HG03460 (cell line): ENCODE results near the gene SIGLEC11.
"Not testable (repeated sequence)": the region's sequence is repeated elsewhere in the genome, so short reads cannot be mapped to it uniquely, and the experiment has no call there.

Experiments used
- ATAC-seq: cut with Tn5 transposase; IDR thresholded peaks from one replicate; pipeline ENCODE4 v1.9.1; 2021; ENCODE audit not compliant: unreplicated experiment

The SIGLEC11 gene

DNA sequence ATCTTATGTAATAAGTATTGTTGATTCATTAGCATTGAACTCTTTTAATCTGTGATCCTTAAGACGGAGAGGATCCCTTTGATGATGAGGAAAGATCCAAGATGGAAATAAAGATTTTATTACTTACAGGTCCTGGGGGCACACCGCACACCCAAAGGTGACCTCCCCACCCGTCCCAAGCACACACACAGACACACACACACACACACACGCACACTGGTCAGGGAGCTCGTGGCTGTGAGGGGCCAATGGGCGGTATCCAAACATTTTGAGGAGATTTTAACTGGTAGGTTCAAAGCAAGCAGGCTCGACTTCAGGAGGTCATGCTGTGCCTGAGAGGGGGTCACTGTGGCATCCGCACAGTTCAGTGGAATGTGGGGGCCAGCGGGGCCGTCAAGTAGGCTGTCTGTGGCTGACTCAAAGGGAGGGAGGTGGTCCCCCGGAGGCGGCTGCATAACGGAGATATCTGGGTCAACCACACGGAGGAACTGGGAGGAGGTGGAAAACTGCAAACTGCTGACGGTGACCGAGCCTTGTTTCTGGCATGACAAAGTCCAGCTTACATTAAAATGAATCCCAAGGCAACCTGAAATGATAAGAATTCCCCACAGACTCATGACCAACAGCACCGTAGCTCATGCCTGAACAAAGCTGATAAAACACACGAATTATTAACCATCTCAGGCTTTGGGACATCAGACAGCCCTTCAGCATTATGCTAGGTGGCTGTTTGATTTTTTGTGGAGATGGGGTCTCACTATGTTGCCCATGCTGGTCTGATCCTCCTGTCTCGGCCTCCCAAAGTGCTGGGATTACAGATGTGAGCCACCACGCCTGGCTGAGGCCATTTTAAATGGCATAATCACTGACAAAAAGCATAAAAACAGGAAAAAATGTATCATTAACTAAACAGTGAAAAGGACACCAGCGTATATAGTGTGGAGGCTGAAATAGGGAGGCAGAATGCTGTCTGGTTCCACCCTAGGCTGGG lies 20.9 kb upstream of the SIGLEC11 start:
- no peak for ATAC-seq

GRCh38 chr19:49978324-49978723 lies 17.4 kb upstream of the SIGLEC11 start:
- ATAC-seq: no peak

GRCh38 chr19:49977881-49978280 lies 16.9 kb upstream of the SIGLEC11 start:
- no peak for ATAC-seq

DNA sequence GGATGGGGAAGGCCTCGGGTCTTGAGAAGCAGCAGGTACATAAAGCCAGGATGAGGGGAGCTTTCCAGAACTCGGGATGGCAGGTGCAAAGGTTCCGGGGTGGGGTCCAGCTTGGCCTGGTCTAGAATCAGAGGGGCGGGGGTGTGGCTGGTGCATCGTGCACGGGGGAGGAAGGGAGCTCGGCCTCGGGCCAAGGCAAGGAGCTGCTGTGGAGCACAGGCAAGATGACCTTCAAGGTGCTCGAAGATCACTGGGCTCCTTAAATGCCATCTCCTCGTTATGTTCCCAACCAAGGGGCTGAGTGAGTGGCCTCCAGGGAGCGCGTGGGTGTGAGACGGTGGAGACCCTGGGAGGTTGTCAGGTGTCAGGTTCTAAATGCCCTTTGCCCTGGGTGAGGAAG lies 16.1 kb upstream of the SIGLEC11 start:
- ATAC-seq: no peak

GRCh38 chr19:49976496-49976895 lies 15.5 kb upstream of the SIGLEC11 start:
- no peak for ATAC-seq

- no peak for ATAC-seq
These were observed 14.1 kb upstream of the SIGLEC11 start for GRCh38 chr19:49975051-49975450.

DNA sequence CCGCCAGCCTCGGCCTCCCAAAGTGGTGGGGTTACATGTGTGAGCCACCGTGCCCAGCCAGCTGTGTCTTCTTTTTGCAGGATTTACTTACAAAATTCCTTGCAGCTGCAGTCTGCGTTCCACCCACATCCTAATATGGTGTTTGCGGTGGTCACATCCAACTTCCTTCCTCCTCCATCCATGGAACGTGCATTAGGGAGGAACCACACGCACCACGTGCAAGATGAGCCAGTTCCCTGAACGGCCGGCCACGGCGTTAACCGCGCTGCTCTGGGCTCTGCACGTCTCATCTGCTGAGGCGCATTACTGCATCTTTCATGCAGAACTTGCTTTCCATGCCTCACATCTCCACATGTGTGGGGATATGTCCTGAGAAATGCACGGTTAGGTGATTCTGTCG lies 13.0 kb upstream of the SIGLEC11 start:
- ATAC-seq: no peak

DNA sequence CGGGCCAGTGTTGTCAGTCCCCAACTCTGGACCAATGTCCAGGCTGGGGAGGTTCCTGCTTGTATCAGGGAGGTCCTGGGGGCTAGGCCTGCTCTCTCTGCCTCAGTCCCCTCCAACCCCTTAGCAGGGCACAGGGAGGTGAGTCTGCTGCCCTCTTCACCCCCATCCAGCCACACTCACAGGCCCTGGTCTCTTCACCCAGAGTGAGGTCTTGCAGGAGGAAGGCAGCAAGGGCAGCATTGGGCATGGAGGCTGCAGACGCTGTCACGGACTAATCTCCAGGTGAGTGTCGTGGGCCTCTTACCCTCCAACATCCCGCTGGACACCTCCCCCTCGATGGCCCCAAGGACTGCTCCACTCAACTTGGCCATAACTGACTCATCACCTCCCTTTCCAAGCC lies 11.9 kb upstream of the SIGLEC11 start:
- no peak for ATAC-seq

DNA sequence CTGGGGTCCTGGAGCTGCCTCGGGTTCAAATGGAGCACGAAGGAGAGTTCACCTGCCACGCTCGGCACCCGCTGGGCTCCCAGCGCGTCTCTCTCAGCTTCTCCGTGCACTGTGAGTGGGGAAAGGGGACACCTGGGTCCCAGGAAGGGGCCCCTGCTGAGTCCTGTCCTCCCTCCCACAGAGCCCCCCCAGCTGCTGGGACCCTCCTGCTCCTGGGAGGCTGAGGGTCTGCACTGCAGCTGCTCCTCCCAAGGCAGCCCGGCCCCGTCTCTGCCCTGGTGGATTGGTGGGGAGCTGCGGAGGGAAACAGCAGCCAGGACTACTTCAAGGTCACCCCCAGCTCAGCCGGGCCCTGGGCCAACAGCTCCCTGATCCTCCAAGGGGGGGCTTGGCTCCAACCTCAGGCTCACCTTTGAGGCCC lies 11.0 kb upstream of the SIGLEC11 start:
- no peak for ATAC-seq

GRCh38 chr19:49969355-49969754 lies 8.4 kb upstream of the SIGLEC11 start:
- ATAC-seq: not testable (repeated sequence)

DNA sequence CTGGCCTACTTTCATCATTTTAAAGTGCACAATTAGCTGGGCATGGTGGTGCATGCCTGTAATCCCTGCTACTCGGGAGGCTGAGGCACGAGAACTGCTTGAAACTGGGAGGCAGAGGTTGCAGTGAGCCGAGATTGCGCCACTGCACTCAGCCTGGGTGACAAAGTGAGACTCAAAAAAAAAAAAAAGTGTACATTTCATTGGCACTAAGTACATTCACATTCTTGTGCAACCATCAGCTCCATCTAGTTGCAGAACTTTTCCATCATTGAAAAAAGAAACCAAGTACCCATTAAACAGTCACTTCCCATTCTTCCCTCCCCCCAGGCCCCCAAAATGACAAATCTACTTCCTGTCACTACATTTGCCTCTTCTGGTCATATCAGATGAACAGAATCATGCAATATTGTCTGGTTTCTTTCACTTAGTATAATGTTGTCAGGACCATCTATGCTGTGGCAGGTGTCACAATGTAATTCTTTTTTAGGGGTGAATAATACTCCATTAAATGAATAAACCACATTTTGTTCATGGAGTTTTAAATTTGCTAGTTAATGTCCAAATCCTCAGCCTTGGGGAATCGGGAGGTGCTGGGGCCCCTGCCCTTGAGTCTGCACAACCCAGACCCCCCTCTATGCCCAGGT lies 7.4 kb upstream of the SIGLEC11 start:
- no peak for ATAC-seq

GRCh38 chr19:49959892-49960291 lies 1.1 kb downstream of the SIGLEC11 start:
- ATAC-seq: not testable (repeated sequence)

DNA sequence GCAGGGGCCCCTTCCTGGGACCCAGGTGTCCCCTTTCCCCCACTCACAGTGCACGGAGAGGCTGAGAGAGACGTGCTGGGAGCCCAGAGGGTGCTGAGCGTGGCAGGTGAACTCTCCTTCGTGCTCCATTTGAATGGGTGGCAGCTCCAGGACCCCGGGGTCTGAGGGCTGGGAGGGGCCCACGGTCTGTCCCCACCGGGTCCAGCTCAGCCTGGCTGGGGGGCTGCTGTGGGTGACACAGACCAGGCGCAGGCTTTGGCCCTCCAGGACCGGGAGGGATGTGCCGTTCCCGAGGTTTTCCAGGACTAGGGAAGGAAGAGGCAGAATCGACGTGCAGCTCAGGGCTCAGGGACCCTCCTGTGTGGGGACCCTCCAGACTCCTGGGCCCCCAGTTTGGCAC lies 2.4 kb downstream of the SIGLEC11 start:
- ATAC-seq: not testable (repeated sequence)

DNA sequence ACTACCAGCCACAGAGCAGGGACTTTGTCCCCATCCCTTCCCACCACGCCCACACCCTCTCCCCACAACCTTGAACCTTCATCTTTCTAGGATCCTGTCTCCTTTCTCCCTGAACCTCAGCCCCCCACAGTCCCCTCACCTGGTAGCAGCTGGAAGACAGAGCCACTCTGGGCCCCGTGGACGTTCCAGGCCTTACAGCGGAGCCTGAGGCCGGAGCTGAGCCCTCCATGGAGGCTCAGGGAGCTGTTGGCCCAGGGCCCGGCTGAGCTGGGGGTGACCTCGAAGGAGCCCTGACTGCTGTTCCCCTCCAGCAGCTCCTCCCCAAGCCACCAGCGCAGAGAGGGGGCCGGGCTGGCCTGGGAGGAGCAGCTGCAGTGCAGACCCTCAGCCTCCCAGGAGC lies 2.8 kb downstream of the SIGLEC11 start:
- not testable (repeated sequence) for ATAC-seq

DNA sequence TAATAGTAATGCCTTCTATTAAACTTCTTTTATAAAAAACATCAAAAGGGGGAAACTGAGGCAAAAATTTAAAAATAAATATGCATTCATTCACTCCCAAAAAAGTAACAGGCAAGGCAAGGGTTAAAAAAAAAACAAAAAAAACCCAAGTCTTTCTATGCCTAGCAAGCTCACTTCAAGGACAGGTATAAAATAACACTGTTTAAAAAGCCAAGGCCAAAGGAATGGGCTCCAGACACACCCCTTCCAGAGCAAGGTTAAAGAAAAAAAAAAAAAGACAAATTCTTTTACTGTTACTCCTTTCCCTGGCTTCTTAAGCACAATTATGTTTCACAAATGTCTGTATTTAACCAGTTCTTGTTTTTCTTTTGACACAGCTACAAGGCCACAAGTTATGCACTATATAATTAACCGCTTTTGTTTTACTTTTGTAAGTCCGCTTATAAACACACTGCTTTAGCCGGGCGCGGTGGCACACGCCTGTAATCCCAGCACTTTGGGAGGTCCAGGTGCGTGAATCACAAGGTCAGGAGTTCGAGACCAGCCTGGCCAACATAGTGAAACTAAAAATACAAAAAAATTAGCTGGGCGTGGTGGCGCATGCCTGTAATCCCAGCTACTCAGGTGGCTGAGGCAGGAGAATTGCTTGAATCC lies 3.6 kb downstream of the SIGLEC11 start:
- no peak for ATAC-seq

DNA sequence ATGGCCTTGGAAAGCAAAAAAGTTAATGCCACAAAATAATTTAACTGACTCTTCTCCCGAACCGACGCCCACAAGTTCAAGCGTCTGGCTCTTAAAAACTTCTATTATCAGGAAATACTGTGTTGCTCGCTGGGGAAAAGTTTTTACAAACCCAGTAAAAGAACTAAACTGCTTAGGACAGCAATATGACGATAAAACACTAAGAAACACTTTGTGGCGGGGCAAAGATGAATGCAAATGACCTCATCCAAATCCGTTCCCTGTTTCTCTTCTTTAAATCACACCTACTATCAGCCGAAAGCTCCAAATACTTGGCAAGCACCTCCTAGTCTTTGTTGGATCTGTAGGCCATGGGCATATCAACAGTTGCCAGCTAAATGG lies 4.9 kb downstream of the SIGLEC11 start:
- no peak for ATAC-seq

DNA sequence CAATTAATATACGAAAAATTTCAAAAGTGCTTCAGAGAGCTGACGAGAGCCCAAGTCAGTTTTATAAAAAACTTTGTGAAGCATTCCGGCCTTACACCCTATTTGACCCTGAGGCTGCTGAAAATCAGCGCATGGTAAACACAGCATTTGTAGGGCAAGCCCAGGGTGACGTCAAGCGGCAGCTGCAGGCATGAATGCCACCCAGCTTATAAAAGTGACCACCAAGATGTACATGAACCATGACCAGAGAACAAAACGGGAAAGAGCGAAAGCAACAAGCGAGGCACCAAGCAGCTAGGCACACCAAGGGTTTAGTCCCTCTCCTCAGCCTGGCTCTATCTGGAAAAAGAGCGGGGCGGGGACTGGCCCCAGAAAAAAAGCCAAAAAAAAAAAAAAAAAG lies 6.0 kb downstream of the SIGLEC11 start:
- no peak for ATAC-seq

GRCh38 chr19:49954092-49954829 lies 6.7 kb downstream of the SIGLEC11 start:
- ATAC-seq: no peak

- no peak for ATAC-seq
These were observed 7.6 kb downstream of the SIGLEC11 start for GRCh38 chr19:49953416-49953815.

GRCh38 chr19:49952906-49953305 lies 8.1 kb downstream of the SIGLEC11 start:
- ATAC-seq: no peak

- ATAC-seq: no peak
These were observed 8.5 kb downstream of the SIGLEC11 start for GRCh38 chr19:49952479-49952836.
